GM21526 (cell line): Measurements from ENCODE around the gene KRTAP25-1.

Experiments
- ATAC-seq: cut with Tn5 transposase; IDR thresholded peaks from one replicate; pipeline ENCODE4 v1.9.1; 2021; ENCODE audit warnings: moderate library complexity; ENCODE audit not compliant: unreplicated experiment, low FRiP score

KRTAP25-1 gene

GRCh38 chr21:30289215-30289614, at the start of gene KRTAP25-1:
Gene KRTAP25-1, minus strand, starts transcription at chr21:30289514. Its CDS starts 24 bp downstream, at chr21:30289490.
- ATAC-seq = no peak

GRCh38 chr21:30338717-30339116, 49.4 kb upstream of the KRTAP25-1 start:
- ATAC-seq = no peak

GRCh38 chr21:30337772-30338171, 48.5 kb upstream of the KRTAP25-1 start:
- no peak for ATAC-seq

- no peak for ATAC-seq
These were observed 48.0 kb upstream of the KRTAP25-1 start, which contains the start of gene KRTAP27-1 for GRCh38 chr21:30337276-30337744. Gene KRTAP27-1, minus strand, starts transcription at chr21:30337694. Its CDS starts 26 bp downstream, at chr21:30337668.

GRCh38 chr21:30336596-30336995, 47.3 kb upstream of the KRTAP25-1 start:
- no peak for ATAC-seq

GRCh38 chr21:30333736-30334135, 44.4 kb upstream of the KRTAP25-1 start:
- ATAC-seq = no peak

GRCh38 chr21:30332681-30333080, 43.4 kb upstream of the KRTAP25-1 start:
- no peak for ATAC-seq

GRCh38 chr21:30329203-30329875, 40.0 kb upstream of the KRTAP25-1 start:
- no peak for ATAC-seq

GRCh38 chr21:30326390-30326789, 37.1 kb upstream of the KRTAP25-1 start:
- ATAC-seq = no peak

- ATAC-seq = no peak
These were observed 30.9 kb upstream of the KRTAP25-1 start, which contains the start of gene KRTAP26-1 for GRCh38 chr21:30320215-30320614. Gene KRTAP26-1, minus strand, starts transcription at chr21:30320315. Its CDS starts 280 bp downstream, at chr21:30320035.

GRCh38 chr21:30315701-30316100, 26.4 kb upstream of the KRTAP25-1 start:
- ATAC-seq = no peak

GRCh38 chr21:30306884-30307283, 17.6 kb upstream of the KRTAP25-1 start:
- no peak for ATAC-seq

- ATAC-seq = no peak
These were observed 15.8 kb upstream of the KRTAP25-1 start for GRCh38 chr21:30305136-30305535.

- ATAC-seq = no peak
These were observed 6.5 kb downstream of the KRTAP25-1 start, which contains the start of gene KRTAP24-1 for GRCh38 chr21:30282850-30283249. Gene KRTAP24-1, minus strand, starts transcription at chr21:30282950. Its CDS starts 18 bp downstream, at chr21:30282932.

- ATAC-seq = no peak
These were observed 17.7 kb downstream of the KRTAP25-1 start for GRCh38 chr21:30271611-30272010.

GRCh38 chr21:30271156-30271555, 18.2 kb downstream of the KRTAP25-1 start:
- no peak for ATAC-seq

- ATAC-seq = no peak
These were observed 19.3 kb downstream of the KRTAP25-1 start for GRCh38 chr21:30269803-30270530.

GRCh38 chr21:30268608-30269197, 20.6 kb downstream of the KRTAP25-1 start:
- ATAC-seq = no peak

GRCh38 chr21:30257773-30258172, 31.5 kb downstream of the KRTAP25-1 start:
- no peak for ATAC-seq

- no peak for ATAC-seq
These were observed 33.2 kb downstream of the KRTAP25-1 start for GRCh38 chr21:30256100-30256499.

GRCh38 chr21:30255679-30256078, 33.6 kb downstream of the KRTAP25-1 start:
- no peak for ATAC-seq
